H9 (cell line): Measurements from ENCODE around the gene PPL. TPM values are rescaled to one million over a fixed set of nuclear protein-coding genes. Genes with fewer than 3 reads are reported as not detected.
"Not testable (repeated sequence)": the region's sequence is repeated elsewhere in the genome, so short reads cannot be mapped to it uniquely, and the experiment has no call there.

Experiments used
- DNase-seq: peaks from one replicate; pipeline ENCODE4 v3.0.0-alpha.2; 2017
- H2AFZ ChIP-seq: one replicate; pipeline ENCODE4 v1.6.1; 2013; ENCODE audit warnings: mild to moderate bottlenecking, low read length, control low read depth, moderate library complexity
- H2AK5ac ChIP-seq: 2 replicates; pipeline ENCODE4 v1.6.1; 2013; ENCODE audit warnings: low read length, control low read depth, mixed read lengths; ENCODE audit not compliant: insufficient read length
- H2BK120ac ChIP-seq: one replicate; pipeline ENCODE4 v1.6.1; 2013; ENCODE audit warnings: low read depth, mild to moderate bottlenecking, low read length, control low read depth, inconsistent platforms; ENCODE audit not compliant: poor library complexity, severe bottlenecking
- H2BK12ac ChIP-seq: 2 replicates; pipeline ENCODE4 v1.6.1; 2013; ENCODE audit warnings: low read length, control low read depth, mixed read lengths, low read depth; ENCODE audit not compliant: insufficient read length
- H2BK15ac ChIP-seq: 2 replicates; pipeline ENCODE4 v1.6.1; 2013; ENCODE audit warnings: low read depth, low read length, control low read depth
- H2BK20ac ChIP-seq: one replicate; pipeline ENCODE4 v1.6.1; 2013; ENCODE audit warnings: low read depth, mild to moderate bottlenecking, low read length, control low read depth, inconsistent platforms; ENCODE audit not compliant: poor library complexity, severe bottlenecking
- H2BK5ac ChIP-seq: 2 replicates; pipeline ENCODE4 v1.6.1; 2013; ENCODE audit warnings: low read length, control low read depth, mixed read lengths; ENCODE audit not compliant: insufficient read length
- H3K14ac ChIP-seq: 2 replicates; pipeline ENCODE4 v1.6.1; 2013; ENCODE audit warnings: low read length, control low read depth; ENCODE audit not compliant: insufficient read depth
- H3K18ac ChIP-seq: 2 replicates; pipeline ENCODE4 v1.6.1; 2013; ENCODE audit warnings: low read depth, mild to moderate bottlenecking, mixed read lengths, low read length, control low read depth; ENCODE audit not compliant: insufficient read length
- H3K23ac ChIP-seq: 2 replicates; pipeline ENCODE4 v1.6.1; 2013; ENCODE audit warnings: low read length, control low read depth, mixed read lengths, low read depth; ENCODE audit not compliant: insufficient read length
- H3K23me2 ChIP-seq: 2 replicates; pipeline ENCODE4 v1.6.1; 2013; ENCODE audit warnings: low read depth, mild to moderate bottlenecking, mixed read lengths, low read length, control low read depth; ENCODE audit not compliant: insufficient read length, poor library complexity, severe bottlenecking
- H3K27ac ChIP-seq: 2 replicates; pipeline ENCODE4 v1.5.1; 2013; ENCODE audit warnings: low read length, control low read depth, mixed read lengths, low read depth; ENCODE audit not compliant: insufficient read length
- H3K27me3 ChIP-seq: 2 replicates; pipeline ENCODE4 v1.6.1; 2013; ENCODE audit warnings: low read length, control low read depth, inconsistent platforms; ENCODE audit not compliant: insufficient read depth
- H3K4ac ChIP-seq: 2 replicates; pipeline ENCODE4 v1.6.1; 2013; ENCODE audit warnings: low read depth, mild to moderate bottlenecking, control low read depth, inconsistent platforms, low read length, moderate library complexity
- H3K4me1 ChIP-seq: 2 replicates; pipeline ENCODE4 v1.6.1; 2013; ENCODE audit warnings: low read length, control low read depth, inconsistent platforms; ENCODE audit not compliant: insufficient read depth
- H3K4me2 ChIP-seq: 2 replicates; pipeline ENCODE4 v1.6.1; 2013; ENCODE audit warnings: low read length, control low read depth, mixed read lengths; ENCODE audit not compliant: insufficient read length, insufficient read depth
- H3K56ac ChIP-seq: 2 replicates; pipeline ENCODE4 v1.6.1; 2013; ENCODE audit warnings: low read depth, mild to moderate bottlenecking, mixed read lengths, low read length, control low read depth; ENCODE audit not compliant: insufficient read length
- H3K79me1 ChIP-seq: 2 replicates; pipeline ENCODE4 v1.6.1; 2013; ENCODE audit warnings: low read depth, mild to moderate bottlenecking, moderate library complexity, low read length, control low read depth, inconsistent platforms; ENCODE audit not compliant: insufficient read depth, poor library complexity, severe bottlenecking
- H3K79me2 ChIP-seq: 2 replicates; pipeline ENCODE4 v1.6.1; 2013; ENCODE audit warnings: low read length, control low read depth, inconsistent platforms; ENCODE audit not compliant: insufficient read depth
- H3K9ac ChIP-seq: 2 replicates; pipeline ENCODE4 v1.6.1; 2013; ENCODE audit warnings: low read length, control low read depth, mixed read lengths; ENCODE audit not compliant: insufficient read length; ENCODE audit errors: extremely low read depth
- H3K9me3 ChIP-seq: one replicate; pipeline ENCODE4 v1.6.1; 2013; ENCODE audit warnings: low read depth, low read length, inconsistent platforms; ENCODE audit not compliant: control insufficient read depth
- H3T11ph ChIP-seq: one replicate; pipeline ENCODE4 v1.6.1; 2013; ENCODE audit warnings: mild to moderate bottlenecking, low read length, control low read depth, inconsistent platforms
- H4K20me1 ChIP-seq: one replicate; pipeline ENCODE4 v1.6.1; 2013; ENCODE audit not compliant: control insufficient read depth, insufficient read length, insufficient read depth
- H4K5ac ChIP-seq: 2 replicates; pipeline ENCODE4 v1.6.1; 2013; ENCODE audit warnings: low read depth, mild to moderate bottlenecking, mixed read lengths, low read length, control low read depth; ENCODE audit not compliant: insufficient read length
- H4K8ac ChIP-seq: replicated peaks from 2 replicates; pipeline ENCODE4 v1.6.1; 2013; ENCODE audit warnings: low read length, control low read depth, mixed read lengths, low read depth; ENCODE audit not compliant: insufficient read length
- H4K91ac ChIP-seq: 2 replicates; pipeline ENCODE4 v1.6.1; 2013; ENCODE audit warnings: low read depth, mild to moderate bottlenecking, moderate library complexity, mixed read lengths, low read length, control low read depth; ENCODE audit not compliant: insufficient read length
- H3K27ac Mint-ChIP-seq, 3 experiments: 2 replicates in 2 of 3; 3 replicates in 1 of 3; pipeline ENCODE4 v1.8.0; 2020 to 2021; ENCODE audit warnings: mixed read lengths in 3 of 3, mild to moderate bottlenecking in 1 of 3, moderate library complexity in 1 of 3
- H3K27me3 Mint-ChIP-seq: 2 replicates; pipeline ENCODE4 v1.8.0; 2021; ENCODE audit warnings: low read depth, mild to moderate bottlenecking, moderate library complexity, mixed read lengths
- H3K36me3 Mint-ChIP-seq, 3 experiments: 2 replicates in 2 of 3; 3 replicates in 1 of 3; pipeline ENCODE4 v1.8.0; 2020 to 2021; ENCODE audit warnings: low read depth in 3 of 3, mixed read lengths in 3 of 3; ENCODE audit not compliant: insufficient read depth in 1 of 3
- H3K4me1 Mint-ChIP-seq, 2 experiments: 2 replicates each; pipeline ENCODE4 v1.8.0; 2020; ENCODE audit warnings: mixed read lengths in 2 of 2
- H3K4me3 Mint-ChIP-seq, 2 experiments: 2 replicates in 1 of 2; 3 replicates in 1 of 2; pipeline ENCODE4 v1.8.0; 2020 to 2021; ENCODE audit warnings: mild to moderate bottlenecking in 2 of 2, mixed read lengths in 2 of 2, moderate library complexity in 1 of 2
- H3K9me3 Mint-ChIP-seq, 2 experiments: 2 replicates in 1 of 2; 3 replicates in 1 of 2; pipeline ENCODE4 v1.8.0; 2020; ENCODE audit warnings: mild to moderate bottlenecking in 2 of 2, mixed read lengths in 2 of 2, moderate library complexity in 1 of 2
- CTCF ChIP-seq: fragments of 200-600 bp; sonication (generic); conservative IDR thresholded peaks from 3 replicates; pipeline ENCODE4 v1.8.0; 2021; ENCODE audit warnings: antibody characterized with exemption, mild to moderate bottlenecking
- WGBS: extraction: QIAGEN DNeasy Blood & Tissue Kit; methylation state at CpG from one replicate; pipeline ENCODE4 v1.1.7; 2013; ENCODE audit warnings: missing lambda C conversion rate, low lambda C conversion rate, mixed read lengths; ENCODE audit not compliant: insufficient read length; ENCODE audit errors: extremely low coverage; 5-methylcytosine and 5-hydroxymethylcytosine counted together
- total RNA-seq: library from RNA; stranded (reverse); gene quantifications from 2 replicates; pipeline ENCODE4 v1.2.1, GENCODE V29; 2021

Gene PPL
- total RNA-seq, 1 experiment from 2014 or later: 29.2 TPM

GRCh38 chr16:4897328-4897727, 39.6 kb downstream of the PPL start:
- Histone ChIP-seq H2BK5ac (no peak overlapping the region), H2BK120ac (no peak overlapping the region), H2BK15ac (no peak overlapping the region), H3K23me2 (no peaks in the 10 kb centered on the region), H3K4me2 (no peak overlapping the region), H2AK5ac (no peak overlapping the region), H4K5ac (no peak overlapping the region), H3K79me2 (no peaks in the 10 kb centered on the region), H2BK20ac (no peak overlapping the region), H4K8ac (no peak overlapping the region), H3T11ph (no peak overlapping the region), H3K14ac (no peak overlapping the region), H2AFZ (no peak overlapping the region), H3K27ac (no peak overlapping the region), H3K4me1 (no peaks in the 10 kb centered on the region), H3K56ac (no peak overlapping the region), H3K9me3 (no peaks in the 10 kb centered on the region), H3K23ac (no peak overlapping the region), H4K91ac (no peak overlapping the region), H3K9ac (no peak overlapping the region), H4K20me1 (no peaks in the 10 kb centered on the region), H3K27me3 (no peaks in the 10 kb centered on the region), H3K18ac (no peak overlapping the region), H3K79me1 (no peaks in the 10 kb centered on the region), H2BK12ac (no peak overlapping the region), H3K4ac (no peak overlapping the region)
- peaks cover 8 to 61% (median 53%) of the 10 kb centered on the region in 3 experiments for H3K36me3 Mint-ChIP-seq
- H3K27ac Mint-ChIP-seq: peak overlapping the region in 1 of 3 experiments; percentile 75; a peak in 3 of 7 replicates
- no peaks in the 10 kb centered on the region; the same call in 1 of the 2 replicates for H3K27me3 Mint-ChIP-seq
- DNase-seq: no peak
- no peaks in the 10 kb centered on the region for H3K4me1 Mint-ChIP-seq
- WGBS: no CpG with 5 or more reads among the region's 7 CpGs
- no peak for TF ChIP-seq CTCF
- no peak overlapping the region for H3K4me3 Mint-ChIP-seq
- peaks cover 3 to 6% of the 10 kb centered on the region in 2 experiments; a peak in 2 of 5 replicates for H3K9me3 Mint-ChIP-seq

DNA sequence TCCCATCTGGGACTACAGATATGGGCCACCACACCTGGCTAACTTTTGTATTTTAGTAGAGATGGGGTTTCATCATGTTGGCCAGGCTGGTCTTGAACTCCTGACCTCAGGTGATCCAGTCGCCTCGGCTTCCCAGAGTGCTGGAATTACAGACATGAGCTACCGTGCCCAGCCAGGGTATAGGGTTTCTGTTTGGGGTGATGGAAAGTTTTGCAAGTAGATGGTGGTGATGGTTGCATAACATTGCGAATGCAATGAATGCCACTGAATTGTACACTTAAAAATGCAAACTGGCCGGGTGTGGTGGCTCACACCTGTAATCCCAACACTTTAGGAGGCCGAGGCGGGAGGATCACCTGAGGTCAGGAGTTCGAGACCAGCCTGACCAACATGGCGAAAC, 40.2 kb downstream of the PPL start:
- H4K5ac ChIP-seq, H2AK5ac ChIP-seq, H3K79me1 ChIP-seq, H4K8ac ChIP-seq, H4K91ac ChIP-seq, H3K9me3 ChIP-seq, H3K4me1 Mint-ChIP-seq, H4K20me1 ChIP-seq, H2BK5ac ChIP-seq, DNase-seq, H3T11ph ChIP-seq, H3K4me1 ChIP-seq, H3K23me2 ChIP-seq, H3K27ac ChIP-seq, H2BK12ac ChIP-seq, H2BK15ac ChIP-seq, H3K27me3 ChIP-seq, H2BK20ac ChIP-seq, H2BK120ac ChIP-seq, H3K4ac ChIP-seq, H3K27ac Mint-ChIP-seq, H2AFZ ChIP-seq, H3K4me2 ChIP-seq, H3K23ac ChIP-seq, H3K9me3 Mint-ChIP-seq, H3K79me2 ChIP-seq, H3K9ac ChIP-seq, H3K56ac ChIP-seq, H3K18ac ChIP-seq, H3K14ac ChIP-seq, H3K4me3 Mint-ChIP-seq, H3K27me3 Mint-ChIP-seq: not testable (repeated sequence)
- H3K36me3 Mint-ChIP-seq: peaks cover 8 to 62% (median 54%) of the 10 kb centered on the region in 3 experiments
- no CpG with 5 or more reads among the region's 9 CpGs for WGBS
